ENCODE measurements around the gene RPL23. TPM values are rescaled to one million over a fixed set of nuclear protein-coding genes. Genes with fewer than 3 reads are reported as not detected.

The RPL23 gene
- total and polyA plus RNA-seq, 2 experiments from 2014 or later = 877 to 4,267 TPM

- TF ChIP-seq ZNF462 (CRISPR knock-in tag; IDR thresholded peaks at IDR 0.05) = no peak
Measured at GRCh38 chr17:38871247-38872015, 17.9 kb upstream of the RPL23 start (continued).

DNA sequence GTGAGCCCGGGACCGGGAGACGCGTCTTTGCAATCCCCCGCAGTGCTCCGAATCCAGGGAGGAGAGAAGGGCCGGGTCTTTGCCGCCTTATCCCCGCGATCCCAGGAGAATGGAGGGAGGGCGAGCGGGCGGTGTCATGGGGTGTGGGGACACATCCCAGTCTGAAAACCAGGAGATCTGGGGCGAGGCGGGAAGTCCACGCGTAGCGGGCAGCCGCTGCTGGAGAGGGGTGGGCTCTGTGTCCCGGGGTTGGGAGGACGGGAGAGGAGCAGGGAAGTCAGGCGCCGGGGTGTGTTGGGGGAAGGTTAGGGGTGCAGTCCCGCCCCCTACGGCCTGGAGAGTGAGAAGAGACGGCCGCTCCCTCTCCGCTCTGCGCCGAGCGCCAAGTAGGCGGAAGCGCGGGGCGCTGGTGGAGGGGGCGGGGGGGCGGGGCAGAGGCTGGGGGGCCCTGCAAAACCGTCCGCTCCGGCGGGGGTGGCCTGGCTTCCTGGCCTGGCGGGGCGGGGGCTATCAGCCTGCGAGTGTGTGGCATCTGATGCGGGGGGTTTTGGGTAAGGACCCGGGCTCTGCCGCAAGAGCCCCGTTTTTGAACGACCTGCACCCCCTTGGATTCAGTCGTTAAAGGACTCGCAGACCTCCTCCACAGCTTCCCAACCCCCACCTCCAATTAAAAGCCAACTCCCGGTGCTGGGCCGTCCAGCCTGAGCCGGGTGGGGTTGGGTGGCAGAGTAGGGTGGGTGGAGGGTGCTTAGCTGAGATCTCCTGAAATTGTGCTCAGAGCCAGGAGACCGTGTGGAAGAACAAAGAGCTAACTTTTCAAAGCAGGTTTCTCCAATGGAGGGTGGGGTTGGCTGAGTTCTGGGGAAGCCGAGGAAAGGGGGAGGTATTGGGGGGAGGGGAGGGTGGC lies 17.0 kb upstream of the RPL23 start:
- Histone ChIP-seq H3K79me2 (replicated peaks; ENCODE audit: insufficient read depth) (peaks cover 49% of the 10 kb centered on the region), H3K4me2 (peak overlapping the region; percentile 97), H3K4me1 (ENCODE audit: insufficient read depth) (peaks cover 40% of the 10 kb centered on the region), H3K36me3 (ENCODE audit: insufficient read depth) (no peaks in the 10 kb centered on the region), H3K27me3 (ENCODE audit: insufficient read depth) (no peaks in the 10 kb centered on the region), H4K20me1 (replicated peaks; ENCODE audit: insufficient read depth) (peaks cover 15% of the 10 kb centered on the region), H3K9me2 (ENCODE audit: insufficient read depth) (no peaks in the 10 kb centered on the region), H3F3A (replicated peaks; ENCODE audit: low read depth) (0 out of 2 replicates have a peak, but pooled peaks cover 10% of the 10 kb centered on the region), H3K27ac (ENCODE audit: low read depth) (peak overlapping the region; percentile 96), H3K4me3 (peak overlapping the region; percentile 100), H2AFZ (peak overlapping the region; percentile 52; the same call in 1 of the 2 replicates)
- Mint-ChIP-seq H3K27me3 (ENCODE audit: insufficient read depth, low read depth, poor library complexity) (peaks cover 39% of the 10 kb centered on the region), H3K4me3 (peak overlapping the region; percentile 93), H3K9me3 (peaks cover 6% of the 10 kb centered on the region; the same call in 2 of the 3 replicates), H3K36me3 (ENCODE audit: low read depth) (peaks cover 3% of the 10 kb centered on the region), H3K27ac (peak overlapping the region; percentile 94), H3K4me1 (peaks cover 44% of the 10 kb centered on the region)
- ATAC-seq (peak; percentile 36), DNase-seq (ENCODE audit: low spot score) (peak; percentile 80)
- TF ChIP-seq ZNF114 (CRISPR knock-in tag; IDR thresholded peaks at IDR 0.05) (no peak), EZH2phosphoT487 (IDR thresholded peaks at IDR 0.05; ENCODE audit: unreplicated experiment) (no peak), STAT1 (IDR thresholded peaks at IDR 0.05; ENCODE audit: unreplicated experiment) (no peak), ZNF331 (CRISPR knock-in tag; IDR thresholded peaks at IDR 0.05; ENCODE audit: low read depth) (no peak)
- TF ChIP-seq, protein P1, sequence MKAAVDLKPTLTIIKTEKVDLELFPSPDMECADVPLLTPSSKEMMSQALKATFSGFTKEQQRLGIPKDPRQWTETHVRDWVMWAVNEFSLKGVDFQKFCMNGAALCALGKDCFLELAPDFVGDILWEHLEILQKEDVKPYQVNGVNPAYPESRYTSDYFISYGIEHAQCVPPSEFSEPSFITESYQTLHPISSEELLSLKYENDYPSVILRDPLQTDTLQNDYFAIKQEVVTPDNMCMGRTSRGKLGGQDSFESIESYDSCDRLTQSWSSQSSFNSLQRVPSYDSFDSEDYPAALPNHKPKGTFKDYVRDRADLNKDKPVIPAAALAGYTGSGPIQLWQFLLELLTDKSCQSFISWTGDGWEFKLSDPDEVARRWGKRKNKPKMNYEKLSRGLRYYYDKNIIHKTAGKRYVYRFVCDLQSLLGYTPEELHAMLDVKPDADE (IDR thresholded peaks at IDR 0.05) = no peak
- TF ChIP-seq, protein P2, sequence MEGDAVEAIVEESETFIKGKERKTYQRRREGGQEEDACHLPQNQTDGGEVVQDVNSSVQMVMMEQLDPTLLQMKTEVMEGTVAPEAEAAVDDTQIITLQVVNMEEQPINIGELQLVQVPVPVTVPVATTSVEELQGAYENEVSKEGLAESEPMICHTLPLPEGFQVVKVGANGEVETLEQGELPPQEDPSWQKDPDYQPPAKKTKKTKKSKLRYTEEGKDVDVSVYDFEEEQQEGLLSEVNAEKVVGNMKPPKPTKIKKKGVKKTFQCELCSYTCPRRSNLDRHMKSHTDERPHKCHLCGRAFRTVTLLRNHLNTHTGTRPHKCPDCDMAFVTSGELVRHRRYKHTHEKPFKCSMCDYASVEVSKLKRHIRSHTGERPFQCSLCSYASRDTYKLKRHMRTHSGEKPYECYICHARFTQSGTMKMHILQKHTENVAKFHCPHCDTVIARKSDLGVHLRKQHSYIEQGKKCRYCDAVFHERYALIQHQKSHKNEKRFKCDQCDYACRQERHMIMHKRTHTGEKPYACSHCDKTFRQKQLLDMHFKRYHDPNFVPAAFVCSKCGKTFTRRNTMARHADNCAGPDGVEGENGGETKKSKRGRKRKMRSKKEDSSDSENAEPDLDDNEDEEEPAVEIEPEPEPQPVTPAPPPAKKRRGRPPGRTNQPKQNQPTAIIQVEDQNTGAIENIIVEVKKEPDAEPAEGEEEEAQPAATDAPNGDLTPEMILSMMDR (conservative IDR thresholded peaks at IDR 0.05; ENCODE audit: low read depth in 2 of 2) = no peak
- TF ChIP-seq, protein P3, sequence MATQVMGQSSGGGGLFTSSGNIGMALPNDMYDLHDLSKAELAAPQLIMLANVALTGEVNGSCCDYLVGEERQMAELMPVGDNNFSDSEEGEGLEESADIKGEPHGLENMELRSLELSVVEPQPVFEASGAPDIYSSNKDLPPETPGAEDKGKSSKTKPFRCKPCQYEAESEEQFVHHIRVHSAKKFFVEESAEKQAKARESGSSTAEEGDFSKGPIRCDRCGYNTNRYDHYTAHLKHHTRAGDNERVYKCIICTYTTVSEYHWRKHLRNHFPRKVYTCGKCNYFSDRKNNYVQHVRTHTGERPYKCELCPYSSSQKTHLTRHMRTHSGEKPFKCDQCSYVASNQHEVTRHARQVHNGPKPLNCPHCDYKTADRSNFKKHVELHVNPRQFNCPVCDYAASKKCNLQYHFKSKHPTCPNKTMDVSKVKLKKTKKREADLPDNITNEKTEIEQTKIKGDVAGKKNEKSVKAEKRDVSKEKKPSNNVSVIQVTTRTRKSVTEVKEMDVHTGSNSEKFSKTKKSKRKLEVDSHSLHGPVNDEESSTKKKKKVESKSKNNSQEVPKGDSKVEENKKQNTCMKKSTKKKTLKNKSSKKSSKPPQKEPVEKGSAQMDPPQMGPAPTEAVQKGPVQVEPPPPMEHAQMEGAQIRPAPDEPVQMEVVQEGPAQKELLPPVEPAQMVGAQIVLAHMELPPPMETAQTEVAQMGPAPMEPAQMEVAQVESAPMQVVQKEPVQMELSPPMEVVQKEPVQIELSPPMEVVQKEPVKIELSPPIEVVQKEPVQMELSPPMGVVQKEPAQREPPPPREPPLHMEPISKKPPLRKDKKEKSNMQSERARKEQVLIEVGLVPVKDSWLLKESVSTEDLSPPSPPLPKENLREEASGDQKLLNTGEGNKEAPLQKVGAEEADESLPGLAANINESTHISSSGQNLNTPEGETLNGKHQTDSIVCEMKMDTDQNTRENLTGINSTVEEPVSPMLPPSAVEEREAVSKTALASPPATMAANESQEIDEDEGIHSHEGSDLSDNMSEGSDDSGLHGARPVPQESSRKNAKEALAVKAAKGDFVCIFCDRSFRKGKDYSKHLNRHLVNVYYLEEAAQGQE (IDR thresholded peaks at IDR 0.05; ENCODE audit: unreplicated experiment) = no peak

Measured in GM23338 (cell line).